MM.1S (cell line): ENCODE measurements around the gene FRG2.
"Not testable (repeated sequence)": the region's sequence is repeated elsewhere in the genome, so short reads cannot be mapped to it uniquely, and the experiment has no call there.

ENCODE experiments used
- DNase-seq: peaks from one replicate; pipeline ENCODE4 v3.0.0-alpha.2; 2015
- H2AFZ ChIP-seq: fragments of 300-600 bp; sonication (generic); 2 replicates; pipeline ENCODE4 v1.6.0; 2016; ENCODE audit warnings: antibody characterized with exemption, low read length
- H3F3A ChIP-seq: fragments of 300-600 bp; sonication (generic); 2 replicates; pipeline ENCODE4 v1.6.1; 2016; ENCODE audit warnings: mild to moderate bottlenecking, antibody characterized with exemption, low read length, moderate library complexity, mixed read lengths; ENCODE audit not compliant: insufficient read depth
- H3K27ac ChIP-seq: fragments of 300-600 bp; sonication (generic); 2 replicates; pipeline ENCODE4 v1.5.1; 2016; ENCODE audit warnings: mild to moderate bottlenecking, low read length
- H3K27me3 ChIP-seq: fragments of 300-600 bp; sonication (generic); replicated peaks from 2 replicates; pipeline ENCODE4 v1.6.0; 2016; ENCODE audit warnings: low read length; ENCODE audit not compliant: insufficient read depth
- H3K36me3 ChIP-seq: fragments of 300-600 bp; sonication (generic); replicated peaks from 2 replicates; pipeline ENCODE4 v1.6.1; 2016; ENCODE audit warnings: mild to moderate bottlenecking, low read length, mixed read lengths; ENCODE audit not compliant: insufficient read depth
- H3K4me1 ChIP-seq: fragments of 300-600 bp; sonication (generic); 2 replicates; pipeline ENCODE4 v1.6.1; 2016; ENCODE audit warnings: low read length, mixed read lengths
- H3K4me2 ChIP-seq: fragments of 300-600 bp; sonication (generic); 2 replicates; pipeline ENCODE4 v1.6.0; 2016; ENCODE audit warnings: low read depth, low read length
- H3K4me3 ChIP-seq: fragments of 300-600 bp; sonication (generic); 2 replicates; pipeline ENCODE4 v1.5.1; 2016; ENCODE audit warnings: low read length, mixed read lengths
- H3K79me2 ChIP-seq: fragments of 300-600 bp; sonication (generic); 2 replicates; pipeline ENCODE4 v1.6.1; 2016; ENCODE audit warnings: mixed run types, low read length, mixed read lengths
- H3K9ac ChIP-seq: fragments of 300-600 bp; sonication (generic); 2 replicates; pipeline ENCODE4 v1.6.1; 2016; ENCODE audit warnings: low read length, mixed read lengths
- H3K9me2 ChIP-seq: fragments of 300-600 bp; sonication (generic); replicated peaks from 2 replicates; pipeline ENCODE4 v1.6.1; 2016; ENCODE audit warnings: mild to moderate bottlenecking, low read length, mixed read lengths; ENCODE audit not compliant: insufficient read depth
- H3K9me3 ChIP-seq: fragments of 300-600 bp; sonication (generic); replicated peaks from 2 replicates; pipeline ENCODE4 v1.6.1; 2016; ENCODE audit warnings: mild to moderate bottlenecking, low read length, mixed read lengths; ENCODE audit not compliant: insufficient read depth
- H4K20me1 ChIP-seq: fragments of 300-600 bp; sonication (generic); 2 replicates; pipeline ENCODE4 v1.6.1; 2016; ENCODE audit warnings: mild to moderate bottlenecking, low read length, moderate library complexity, mixed read lengths; ENCODE audit not compliant: insufficient read depth
- CTCF ChIP-seq: fragments of 300-600 bp; sonication (generic); IDR thresholded peaks from 2 replicates; pipeline ENCODE4 v1.5.1; 2016; ENCODE audit warnings: antibody characterized with exemption, low read length, mixed read lengths
- EZH2 ChIP-seq: fragments of 300-600 bp; sonication (generic); optimal IDR thresholded peaks from 2 replicates; pipeline ENCODE3; 2017; ENCODE audit warnings: low read depth, mild to moderate bottlenecking, antibody characterized with exemption, low read length, mixed read lengths
- EZH2phosphoT487 ChIP-seq: fragments of 300-600 bp; sonication (generic); IDR thresholded peaks from 2 replicates; pipeline ENCODE4 v1.6.1; 2018; ENCODE audit warnings: antibody characterized with exemption, low read length

FRG2 gene

GRCh38 chr4:189988877-189989431 is 38.1 kb downstream of the FRG2 start:
- H3K27ac ChIP-seq, result no peak overlapping the region
- H4K20me1 ChIP-seq, result no peaks in the 10 kb centered on the region
- no peaks in the 10 kb centered on the region for H3K27me3 ChIP-seq
- no peak for DNase-seq
- no peaks in the 10 kb centered on the region for H3F3A ChIP-seq
- H3K4me3 ChIP-seq, result no peak overlapping the region
- no peaks in the 10 kb centered on the region for H3K4me1 ChIP-seq
- H3K9ac ChIP-seq, result no peak overlapping the region
- TF ChIP-seq EZH2, result no peak
- TF ChIP-seq CTCF, result no peak
- no peak for TF ChIP-seq EZH2phosphoT487
- H2AFZ ChIP-seq, result no peak overlapping the region
- no peak overlapping the region for H3K4me2 ChIP-seq
- H3K9me3 ChIP-seq, result no peaks in the 10 kb centered on the region
- no peaks in the 10 kb centered on the region for H3K79me2 ChIP-seq
- H3K9me2 ChIP-seq, result no peaks in the 10 kb centered on the region
- H3K36me3 ChIP-seq, result no peaks in the 10 kb centered on the region

- not testable (repeated sequence) for H3K79me2 ChIP-seq, DNase-seq, H2AFZ ChIP-seq, H4K20me1 ChIP-seq, H3K27ac ChIP-seq, H3K9me2 ChIP-seq, H3K4me1 ChIP-seq, H3K4me2 ChIP-seq, H3K4me3 ChIP-seq, H3K36me3 ChIP-seq, H3F3A ChIP-seq, H3K9me3 ChIP-seq, H3K27me3 ChIP-seq, H3K9ac ChIP-seq
Measured at GRCh38 chr4:189985651-189986243, 41.3 kb downstream of the FRG2 start.

GRCh38 chr4:189984661-189985060 is 42.4 kb downstream of the FRG2 start:
- DNase-seq, H3F3A ChIP-seq, H3K4me1 ChIP-seq, H4K20me1 ChIP-seq, H3K9ac ChIP-seq, H2AFZ ChIP-seq, H3K9me3 ChIP-seq, H3K4me2 ChIP-seq, H3K79me2 ChIP-seq, H3K4me3 ChIP-seq, H3K9me2 ChIP-seq, H3K27ac ChIP-seq, H3K27me3 ChIP-seq, H3K36me3 ChIP-seq: not testable (repeated sequence)

DNA sequence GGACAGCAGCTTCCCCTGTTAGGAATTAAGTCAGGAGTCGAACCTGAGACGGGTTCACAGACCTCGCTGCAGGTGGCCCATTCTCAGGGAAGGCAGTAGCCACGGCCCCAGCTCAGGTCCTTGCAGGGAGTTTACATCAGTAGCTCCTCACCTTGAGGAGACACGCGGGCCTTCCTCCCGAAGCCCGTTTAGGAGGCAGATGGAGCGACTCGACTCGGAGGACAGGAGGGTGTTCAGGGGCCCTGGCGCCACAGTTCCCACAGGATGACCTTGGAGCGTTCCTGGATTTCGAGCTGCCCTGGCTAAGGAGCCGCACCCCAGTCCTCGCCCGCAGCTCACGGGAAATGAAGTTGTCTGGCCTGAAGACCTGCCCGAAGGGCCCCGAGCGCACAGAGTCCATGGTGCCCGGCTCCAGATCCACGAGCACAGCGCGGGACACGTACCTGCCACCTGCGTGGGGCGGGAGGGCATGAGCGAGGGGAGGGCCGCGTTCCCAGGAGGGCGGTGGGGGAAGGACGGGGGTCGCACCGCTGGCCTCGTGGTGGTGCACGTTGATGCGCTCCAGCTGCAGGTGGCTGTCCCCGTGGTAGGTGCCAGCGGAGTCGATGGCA is 43.0 kb downstream of the FRG2 start:
- H3K4me2 ChIP-seq, H3K9me3 ChIP-seq, H3K36me3 ChIP-seq, H3K79me2 ChIP-seq, H3K9ac ChIP-seq, H4K20me1 ChIP-seq, H2AFZ ChIP-seq, H3K4me1 ChIP-seq, H3K27ac ChIP-seq, H3K27me3 ChIP-seq, H3K9me2 ChIP-seq, H3F3A ChIP-seq, H3K4me3 ChIP-seq, DNase-seq: not testable (repeated sequence)

GRCh38 chr4:189981970-189982369 is 45.1 kb downstream of the FRG2 start:
- Histone ChIP-seq H3K9ac (no peak overlapping the region), H3K9me2 (no peaks in the 10 kb centered on the region)
- no peak for DNase-seq

More at GRCh38 chr4:189981970-189982369, 45.1 kb downstream of the FRG2 start:
- Histone ChIP-seq H3K27me3 (no peaks in the 10 kb centered on the region), H2AFZ (no peak overlapping the region), H3K27ac (no peak overlapping the region), H3K36me3 (no peaks in the 10 kb centered on the region), H3K4me2 (no peak overlapping the region), H3K4me1 (no peaks in the 10 kb centered on the region), H3K4me3 (no peak overlapping the region), H3F3A (no peaks in the 10 kb centered on the region), H4K20me1 (no peaks in the 10 kb centered on the region), H3K79me2 (no peaks in the 10 kb centered on the region), H3K9me3 (no peaks in the 10 kb centered on the region)
- TF ChIP-seq CTCF (no peak), EZH2phosphoT487 (no peak), EZH2 (no peak)
